GM19193 (cell line): ENCODE results near the gene ECSCR.

ENCODE experiments used
- POLR2A ChIP-seq: IDR thresholded peaks from 4 replicates; pipeline ENCODE4 v1.6.1; 2011; ENCODE audit not compliant: insufficient read depth, insufficient read length; ENCODE audit errors: extremely low read depth

ECSCR gene

GRCh38 chr5:139473565-139473964 is 11.0 kb upstream of the ECSCR start:
- TF ChIP-seq POLR2A = no peak

- no peak for TF ChIP-seq POLR2A
Observed at GRCh38 chr5:139473105-139473504, 10.6 kb upstream of the ECSCR start.

GRCh38 chr5:139472386-139473030 is 10.0 kb upstream of the ECSCR start:
- TF ChIP-seq POLR2A = no peak

GRCh38 chr5:139470821-139471300 is 8.3 kb upstream of the ECSCR start, which contains the start of gene SMIM33:
Gene SMIM33 (plus strand): TSS chr5:139471004. CDS start chr5:139471122, 118 bp downstream.
- no peak for TF ChIP-seq POLR2A

GRCh38 chr5:139468421-139468931 is 5.9 kb upstream of the ECSCR start:
- TF ChIP-seq POLR2A = no peak

- TF ChIP-seq POLR2A = no peak
Observed at GRCh38 chr5:139461698-139462097, 845 bp downstream of the ECSCR start.

GRCh38 chr5:139461176-139461575 is 1.4 kb downstream of the ECSCR start:
- no peak for TF ChIP-seq POLR2A

GRCh38 chr5:139460455-139460854 is 2.1 kb downstream of the ECSCR start:
- TF ChIP-seq POLR2A = no peak

- no peak for TF ChIP-seq POLR2A
Observed at GRCh38 chr5:139459451-139459934, 3.0 kb downstream of the ECSCR start.

GRCh38 chr5:139458580-139459407 is 3.7 kb downstream of the ECSCR start:
- no peak for TF ChIP-seq POLR2A

GRCh38 chr5:139457653-139458306 is 4.8 kb downstream of the ECSCR start:
- TF ChIP-seq POLR2A = no peak

GRCh38 chr5:139457241-139457640 is 5.3 kb downstream of the ECSCR start:
- TF ChIP-seq POLR2A = no peak

- no peak for TF ChIP-seq POLR2A
Observed at GRCh38 chr5:139456776-139457175, 5.8 kb downstream of the ECSCR start.

GRCh38 chr5:139454568-139455290 is 7.8 kb downstream of the ECSCR start:
- TF ChIP-seq POLR2A = no peak
